Stimulated activated CD4-positive, alpha-beta T cell treated with anti-CD3 and anti-CD28 coated beads, Interleukin-1b, Interleukin-23, amount 100 ng/mL, for 24 hours (primary cell): ENCODE measurements around the gene SPG21.

Experiments used
- DNase-seq, 4 experiments: peaks; one replicate each; pipeline ENCODE4 v3.0.0-alpha.2; 2020; ENCODE audit warnings: low read depth in 4 of 4, low spot score in 1 of 4

SPG21 gene

GRCh38 chr15:64993290-64993689 lies 3.6 kb upstream of the SPG21 start:
- DNase-seq, result no peak

DNA sequence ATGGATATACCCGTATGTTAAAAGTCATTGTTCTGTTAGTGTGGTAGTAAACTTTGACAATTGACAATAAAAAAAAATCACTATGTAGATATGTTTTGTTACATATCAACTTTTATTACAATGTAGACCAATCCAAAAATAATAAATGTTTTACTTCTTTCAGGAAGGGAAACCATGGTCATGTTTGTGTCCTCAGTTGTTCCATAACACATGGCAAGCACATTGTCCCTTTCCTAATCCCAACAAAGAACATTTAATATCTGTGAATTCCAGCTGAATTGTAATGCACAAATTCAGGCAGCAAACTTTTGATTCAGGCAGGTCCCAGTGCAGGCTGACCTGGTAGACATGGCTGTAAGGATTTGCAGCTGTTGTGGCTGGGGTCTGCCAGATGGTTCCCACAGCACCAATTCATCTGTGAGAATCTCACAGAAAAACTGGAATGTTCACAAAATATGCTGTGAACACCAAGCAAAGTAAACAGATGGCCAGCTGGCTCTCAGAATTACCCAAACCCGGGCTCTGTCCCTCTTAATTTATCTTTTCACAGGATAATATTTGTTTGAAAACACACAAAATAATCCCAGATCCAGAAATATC lies 1.9 kb upstream of the SPG21 start:
- DNase-seq, result no peak

DNA sequence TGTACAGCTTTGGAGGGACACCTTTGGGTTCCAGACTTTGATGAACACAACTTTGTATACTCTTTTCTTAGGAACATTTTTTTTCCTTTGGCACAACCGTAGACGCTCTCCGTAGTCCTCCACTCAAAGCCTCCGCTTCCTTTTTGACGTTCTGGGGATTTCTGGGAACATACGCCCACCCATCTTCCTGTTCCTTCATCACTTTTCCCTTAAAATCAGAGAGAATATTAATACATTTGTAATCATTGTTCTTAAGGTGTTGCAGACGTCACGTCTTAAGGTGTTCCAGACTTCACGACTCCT lies 405 bp upstream of the SPG21 start:
- DNase-seq, result no peak

- DNase-seq, result no peak
Measured at GRCh38 chr15:64987136-64987535, 2.6 kb downstream of the SPG21 start.

DNA sequence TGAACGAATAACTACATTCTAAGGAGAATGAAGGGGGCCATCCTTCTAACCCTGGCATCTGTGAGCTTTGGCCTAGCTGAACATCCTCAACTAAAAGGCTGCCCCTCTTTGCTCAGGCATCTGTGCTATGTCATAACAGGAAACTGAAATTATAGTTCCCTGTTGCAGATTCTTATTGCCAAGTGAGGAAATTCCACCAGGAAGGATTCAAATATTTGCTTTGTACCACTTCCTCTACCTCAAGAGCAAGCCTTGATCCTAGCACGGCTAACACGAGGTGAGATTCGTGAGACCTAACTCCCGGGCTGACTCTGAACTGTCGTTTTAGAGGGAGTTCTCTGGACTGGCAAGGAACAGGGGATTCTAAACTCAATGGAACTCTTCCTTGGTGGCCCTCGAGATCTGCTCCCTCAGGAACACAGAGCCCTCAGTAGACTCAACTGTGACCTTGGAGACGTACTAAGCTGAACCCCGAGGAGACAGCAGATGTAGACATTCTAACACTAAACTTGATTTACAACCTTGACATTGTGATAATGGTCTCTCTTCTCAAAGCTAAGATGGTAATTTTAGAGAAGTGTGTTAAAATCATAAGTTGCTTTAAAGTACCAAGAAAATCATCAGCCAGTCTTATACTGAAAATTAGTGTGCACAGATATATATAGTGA lies 4.2 kb downstream of the SPG21 start:
- no peak for DNase-seq

- no peak for DNase-seq
Measured at GRCh38 chr15:64982472-64982871, 7.2 kb downstream of the SPG21 start.

GRCh38 chr15:64981812-64982431 lies 7.8 kb downstream of the SPG21 start:
- DNase-seq, result no peak

DNA sequence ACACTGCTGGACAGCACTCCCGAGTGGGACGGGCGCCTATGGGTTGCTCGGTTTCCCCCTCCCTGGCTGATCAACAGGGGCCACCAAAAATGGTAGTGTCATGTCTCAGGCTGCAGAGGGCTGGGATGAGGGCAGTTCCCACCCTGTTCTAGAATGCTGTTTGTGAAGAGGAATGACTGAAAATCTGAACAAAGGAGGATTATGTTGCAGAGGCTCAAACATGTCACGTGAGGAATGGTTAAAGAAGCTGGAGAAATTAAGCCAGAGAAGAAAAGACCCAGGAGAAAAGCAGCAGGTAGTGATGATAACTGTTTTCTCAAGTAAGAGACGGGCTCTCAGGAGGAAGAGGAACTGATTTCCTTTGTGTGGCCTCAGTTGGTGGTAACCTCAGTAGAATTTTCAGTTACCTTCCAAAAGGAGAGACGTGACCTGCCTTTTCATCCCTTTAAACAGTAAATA lies 10.4 kb downstream of the SPG21 start:
- DNase-seq, result no peak

- DNase-seq, result no peak
Measured at GRCh38 chr15:64975390-64975789, 14.3 kb downstream of the SPG21 start.

- DNase-seq, result no peak
Measured at GRCh38 chr15:64970698-64971097, 19.0 kb downstream of the SPG21 start.

DNA sequence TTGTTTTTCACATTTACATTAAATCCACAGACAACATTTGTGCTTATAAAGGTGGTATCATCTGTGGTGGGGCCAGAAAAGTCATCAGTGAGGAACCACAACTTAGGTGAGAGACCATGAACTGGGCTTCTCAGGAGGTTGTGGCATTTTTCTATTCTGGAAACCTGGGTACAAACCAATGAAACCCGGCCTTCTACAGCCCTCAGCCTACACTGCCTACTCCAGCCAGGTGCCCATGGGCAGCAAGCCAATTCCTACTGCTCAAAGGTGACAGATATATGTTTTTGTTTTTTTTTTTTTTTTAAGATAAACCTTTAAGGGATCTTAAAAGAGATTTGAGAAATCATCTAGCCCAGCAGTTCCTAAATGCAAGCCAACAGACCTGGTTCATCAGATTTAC lies 20.3 kb downstream of the SPG21 start:
- no peak for DNase-seq

- DNase-seq, result no peak
Measured at GRCh38 chr15:64961013-64961412, 28.7 kb downstream of the SPG21 start.

DNA sequence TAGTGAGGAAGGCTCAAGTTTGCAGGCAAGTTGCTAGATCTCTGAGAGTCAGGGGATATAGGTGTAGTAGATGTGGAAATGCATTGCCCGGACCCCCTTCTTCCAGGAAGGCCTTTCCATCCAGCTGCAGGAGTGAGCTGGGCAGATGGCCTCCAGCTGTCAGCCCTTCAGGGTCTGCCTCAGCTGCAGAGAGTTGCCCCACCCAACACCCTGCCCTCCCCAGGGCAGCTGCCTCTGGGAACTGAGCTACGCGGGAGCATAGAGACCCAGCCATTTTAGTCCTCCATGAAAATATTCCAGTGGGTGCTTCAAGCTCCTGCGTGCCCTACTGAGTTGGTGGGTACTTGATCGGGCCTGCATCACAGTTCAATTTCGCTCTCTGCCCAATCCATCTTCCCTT lies 29.6 kb downstream of the SPG21 start:
- no peak for DNase-seq

DNA sequence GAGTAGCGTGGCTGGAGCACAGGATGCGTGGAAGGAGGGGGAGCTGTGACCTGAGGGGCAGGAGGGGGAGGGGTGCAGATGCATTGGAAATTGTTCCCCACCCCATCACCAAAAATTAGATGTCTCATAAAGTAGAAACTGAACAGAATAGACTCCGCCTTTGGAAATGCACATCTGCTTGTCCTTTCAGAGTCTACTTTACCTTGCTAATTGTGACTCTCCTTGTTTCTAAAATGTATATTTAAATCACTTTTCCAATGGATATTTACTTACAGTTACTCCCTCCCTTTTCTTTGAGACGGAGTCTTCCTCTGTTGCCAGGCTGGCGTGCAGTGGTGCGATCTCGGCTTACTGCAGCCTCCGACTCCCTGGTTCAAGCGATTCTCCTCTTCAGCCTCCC lies 30.6 kb downstream of the SPG21 start:
- DNase-seq, result no peak

- DNase-seq, result no peak
Measured at GRCh38 chr15:64954395-64954794, 35.3 kb downstream of the SPG21 start.

- no peak for DNase-seq
Measured at GRCh38 chr15:64951777-64952418, 37.8 kb downstream of the SPG21 start.

- no peak for DNase-seq
Measured at GRCh38 chr15:64950888-64951287, 38.8 kb downstream of the SPG21 start.

DNA sequence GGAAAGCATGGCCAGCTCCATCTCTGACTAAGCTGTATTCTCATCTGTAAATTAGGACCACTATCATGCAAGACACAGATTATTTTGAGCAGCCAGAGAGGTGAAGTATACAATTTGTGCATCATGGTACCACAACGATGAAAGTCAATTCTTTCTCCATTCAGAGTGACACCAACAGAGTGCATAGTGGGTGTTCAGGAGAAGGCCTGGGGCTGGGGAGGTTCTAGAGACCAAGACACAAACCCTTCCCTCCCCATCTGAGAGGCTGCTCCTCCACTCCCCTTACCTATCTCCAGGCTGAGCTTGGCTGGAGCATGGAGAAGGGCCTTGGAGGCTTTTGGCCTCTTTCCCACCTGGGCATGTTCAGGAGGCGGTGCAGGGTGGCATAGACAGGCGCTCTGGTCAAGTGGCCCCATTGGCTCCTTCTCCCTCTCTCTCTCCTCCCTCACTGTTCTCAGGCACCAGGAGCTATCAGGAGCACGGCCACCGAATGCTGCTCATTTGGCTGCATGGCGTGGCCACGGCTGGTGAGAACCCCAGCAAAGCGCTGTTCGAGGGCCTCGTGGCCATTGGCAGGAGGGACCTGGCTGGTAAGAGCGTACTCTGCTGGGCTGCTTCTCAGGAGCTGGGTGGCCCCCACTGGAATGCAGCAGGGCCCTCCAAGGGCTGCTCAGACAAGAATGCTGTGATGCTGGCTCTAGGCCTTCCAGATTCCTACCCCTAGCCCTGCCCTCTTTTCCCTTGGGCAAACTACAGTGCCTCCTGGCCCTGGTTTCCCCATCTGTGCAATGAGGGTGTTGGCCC lies 40.1 kb downstream of the SPG21 start:
- no peak for DNase-seq

DNA sequence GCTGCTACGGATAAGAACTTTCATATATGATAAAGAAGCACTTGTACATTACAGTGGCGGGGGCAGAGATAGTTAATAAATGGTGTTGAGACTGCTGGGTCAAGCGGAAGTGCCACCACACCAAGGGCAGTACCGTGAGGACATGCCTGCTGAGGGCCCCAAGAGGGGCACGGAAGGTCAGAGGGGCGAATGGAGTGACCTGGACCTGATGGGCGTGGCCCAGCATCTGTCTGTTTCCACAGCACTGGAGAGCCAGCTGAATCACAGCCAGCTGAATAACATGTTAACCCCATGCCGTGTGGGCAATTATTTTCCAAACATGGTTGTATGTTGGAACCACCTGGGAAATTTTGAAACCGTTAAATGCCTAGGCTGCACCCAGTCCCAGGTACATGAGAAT lies 40.8 kb downstream of the SPG21 start:
- DNase-seq, result no peak

DNA sequence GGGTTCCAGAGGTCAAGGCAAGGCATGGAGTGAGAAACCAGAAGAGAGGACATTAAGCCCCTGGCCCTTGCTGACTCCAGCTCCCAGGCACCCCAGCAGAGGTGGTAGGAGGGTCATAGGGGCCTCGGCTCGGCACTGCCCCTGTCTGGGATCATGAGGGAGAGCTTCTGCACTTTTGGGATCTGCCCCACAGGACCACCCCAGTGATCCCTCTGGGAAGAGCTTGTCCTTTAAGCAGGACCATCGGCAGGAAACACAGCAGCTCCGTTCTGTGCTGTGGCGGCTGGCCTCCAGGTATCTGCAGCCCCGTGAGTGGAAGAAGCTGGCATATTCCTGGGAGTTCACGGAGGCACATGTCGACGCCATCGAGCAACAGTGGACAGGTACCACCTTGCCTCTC lies 42.5 kb downstream of the SPG21 start:
- no peak for DNase-seq

GRCh38 chr15:64944961-64945360 lies 44.8 kb downstream of the SPG21 start:
- no peak for DNase-seq
